ENCODE measurements around the gene MGST3.
A peak's percentile ranks its signal among the peaks of the same experiment; 100 is the strongest.
"Not testable (repeated sequence)": the region's sequence is repeated elsewhere in the genome, so short reads cannot be mapped to it uniquely, and the experiment has no call there.

The MGST3 gene

DNA sequence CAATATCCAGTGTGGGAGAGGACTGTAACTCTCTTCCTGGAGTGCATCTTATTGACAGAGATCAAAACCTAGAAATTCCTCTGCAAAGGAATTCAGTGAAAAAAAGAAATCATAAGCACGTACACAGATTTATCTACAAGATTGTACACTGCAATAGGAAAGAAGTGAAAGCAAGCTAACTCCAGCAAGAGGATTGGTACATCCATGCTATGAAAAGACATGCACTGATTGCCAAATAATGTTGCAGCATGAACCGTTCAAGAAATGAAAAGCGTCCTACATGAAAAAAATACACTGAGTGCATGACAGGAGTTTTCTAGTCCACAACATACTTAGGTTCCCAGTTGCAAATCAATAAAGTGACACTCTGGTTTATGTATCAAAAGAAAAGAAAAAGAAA, 1.9 kb upstream of the MGST3 start:
- no peak for DNase-seq (ENCODE audit: low read depth in 2 of 2)

GRCh38 chr1:165629848-165630628, 996 bp upstream of the MGST3 start:
- peak in 1 of 2 experiments; percentile 2 for DNase-seq (ENCODE audit: low read depth in 2 of 2)

GRCh38 chr1:165631342-165632151, 513 bp downstream of the MGST3 start:
- peak; percentile 5 to 34 for DNase-seq (ENCODE audit: low read depth in 2 of 2)

DNA sequence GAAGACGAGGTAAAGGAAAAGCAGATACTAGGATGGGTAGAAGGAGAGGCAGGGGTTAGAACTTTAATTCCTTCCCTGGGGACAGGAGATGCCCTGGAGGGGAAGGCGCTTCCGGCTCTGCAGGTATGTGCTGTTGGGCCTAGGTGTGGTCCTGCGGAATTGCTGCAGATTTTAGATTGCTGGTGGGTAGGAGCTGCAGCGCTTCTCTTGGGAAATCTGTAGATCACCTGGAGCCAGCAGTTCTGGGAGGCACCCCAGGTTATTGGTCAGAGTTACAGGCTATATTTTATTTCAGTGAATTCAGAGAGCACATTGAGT, 1.1 kb downstream of the MGST3 start:
- no peak for DNase-seq (ENCODE audit: low read depth in 2 of 2)

DNA sequence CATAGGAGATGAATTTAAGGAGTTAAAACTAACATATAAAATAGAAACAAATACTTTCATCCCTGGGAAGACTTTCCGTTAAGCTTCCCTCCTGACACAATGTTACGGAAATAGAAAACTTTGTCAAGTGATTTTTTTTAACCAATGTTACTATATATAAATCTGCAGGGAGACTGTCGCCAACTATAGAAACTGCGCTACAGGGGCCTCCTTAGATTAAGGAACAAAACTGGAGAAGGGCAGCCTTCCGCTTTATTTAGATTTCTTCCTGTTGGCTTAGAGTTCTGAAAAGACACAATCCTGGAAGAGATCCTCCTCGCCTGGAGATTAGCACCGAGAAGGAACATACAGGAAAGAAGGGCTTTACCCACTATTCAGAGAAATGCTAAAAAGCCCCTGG, 1.5 kb downstream of the MGST3 start:
- DNase-seq (ENCODE audit: low read depth in 2 of 2): no peak

GRCh38 chr1:165633614-165634013, 2.6 kb downstream of the MGST3 start:
- no peak for DNase-seq (ENCODE audit: low read depth in 2 of 2)

DNA sequence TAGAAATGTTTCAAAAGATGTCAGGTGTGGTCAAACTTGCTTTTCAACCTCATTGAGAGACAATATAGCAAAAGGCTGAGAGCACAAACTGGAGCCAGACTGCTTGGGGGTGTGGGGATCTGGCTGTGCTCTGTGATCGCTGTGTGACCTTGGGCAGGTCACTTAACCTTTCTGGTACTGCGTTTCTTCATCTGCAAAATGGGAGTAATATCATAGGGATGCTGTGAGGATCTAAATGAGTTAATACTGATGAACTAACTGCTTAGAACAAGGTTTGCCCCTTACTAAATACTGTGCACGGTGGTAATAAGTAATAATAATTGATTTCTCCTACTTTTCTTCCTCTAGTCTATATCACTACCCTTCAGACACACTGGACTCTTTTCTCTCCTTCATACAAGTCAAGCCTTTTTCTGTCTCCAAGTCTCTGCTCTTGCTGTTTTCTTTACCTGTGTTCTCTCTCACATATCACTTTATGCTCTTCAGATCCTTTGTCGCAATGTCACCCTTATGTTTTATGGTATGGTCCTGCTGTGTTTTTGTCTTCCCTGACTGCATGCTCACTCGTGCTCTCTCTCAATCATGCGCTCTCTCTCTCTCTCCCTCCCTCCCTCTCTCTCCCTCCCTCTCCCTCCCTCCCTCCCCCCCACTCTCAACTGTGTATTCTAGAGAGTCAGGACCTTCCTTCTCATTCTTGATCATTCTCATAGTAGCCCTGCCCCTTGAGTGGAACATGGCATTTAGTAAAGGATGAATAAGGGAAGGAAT, 3.3 kb downstream of the MGST3 start:
- no peak for DNase-seq (ENCODE audit: low read depth in 2 of 2)

DNA sequence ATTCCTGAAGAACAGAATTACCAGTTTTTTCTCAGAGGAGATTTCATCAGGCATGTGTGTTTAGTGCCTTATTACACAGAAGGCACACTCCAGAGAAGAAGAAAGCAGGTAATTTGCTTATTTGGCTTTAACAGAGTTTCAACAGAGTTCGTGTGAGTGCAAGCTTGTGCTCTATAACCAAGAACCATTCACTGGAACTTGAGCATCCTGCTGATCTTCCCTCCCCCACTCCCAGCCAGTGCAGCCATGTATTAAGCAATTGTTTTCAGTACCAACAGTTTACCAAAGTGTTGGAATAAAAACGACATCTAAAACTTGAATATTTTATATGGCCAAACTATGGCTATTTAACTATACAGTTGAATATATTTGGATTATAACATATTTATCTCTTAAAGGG, 4.3 kb downstream of the MGST3 start:
- no peak for DNase-seq (ENCODE audit: low read depth in 2 of 2)

DNA sequence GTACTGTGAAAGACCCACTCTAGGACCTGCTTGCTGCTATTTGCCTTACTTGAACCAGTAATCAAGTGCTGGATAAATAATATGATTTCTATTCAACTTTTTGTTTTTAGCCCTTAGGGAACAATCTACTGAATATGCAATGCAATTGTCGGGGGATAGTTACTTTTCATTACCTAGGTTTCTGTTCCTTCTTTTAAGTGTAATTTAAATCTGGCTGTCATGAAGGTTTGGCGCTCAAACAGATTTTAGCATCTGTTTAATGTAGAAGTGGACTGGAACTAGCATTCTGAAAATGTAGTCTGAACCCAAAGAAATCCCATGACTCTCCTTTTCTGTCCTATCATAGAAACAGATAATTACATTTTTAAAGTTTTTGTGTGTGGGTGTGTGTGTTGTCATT, 4.8 kb downstream of the MGST3 start:
- no peak for DNase-seq (ENCODE audit: low read depth in 2 of 2)

DNA sequence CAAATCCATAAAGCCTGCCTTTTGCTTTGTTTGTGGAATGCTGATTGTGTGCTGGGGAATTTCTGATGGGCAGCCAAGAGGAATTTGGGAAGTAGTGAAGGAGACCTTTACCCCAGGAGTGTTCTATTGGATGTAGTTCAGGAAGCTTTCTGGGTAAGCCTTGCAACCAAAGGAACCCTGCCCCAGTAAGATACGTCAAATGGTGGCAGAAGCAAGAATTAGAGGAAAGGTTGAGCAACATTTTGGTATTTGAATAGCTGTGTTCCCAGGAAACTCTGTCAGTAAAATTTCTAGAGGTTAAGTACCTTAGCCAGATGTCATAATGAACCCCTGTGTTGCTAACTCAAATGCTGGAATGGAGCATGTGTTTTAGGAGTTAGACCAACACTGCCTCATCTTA, 6.4 kb downstream of the MGST3 start:
- DNase-seq (ENCODE audit: low read depth in 2 of 2): no peak

DNA sequence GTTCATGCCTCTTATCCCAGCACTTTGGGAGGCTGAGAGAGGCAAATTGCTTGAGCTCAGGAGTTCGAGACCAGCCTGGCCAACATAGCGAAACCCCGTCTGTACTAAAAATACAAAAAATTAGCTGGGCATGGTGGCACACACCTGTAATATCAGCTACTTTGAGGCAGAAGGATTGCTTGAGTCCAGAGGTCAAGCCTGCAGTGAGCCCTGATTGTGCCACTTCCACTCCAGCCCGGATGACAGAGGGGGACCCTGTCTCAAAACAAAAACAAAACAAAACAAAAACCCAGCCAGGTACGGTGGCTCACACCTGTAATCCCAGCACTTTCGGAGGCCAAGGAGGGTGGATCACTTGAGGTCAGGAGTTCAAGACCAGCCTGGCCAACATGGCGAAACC, 7.2 kb downstream of the MGST3 start:
- DNase-seq (ENCODE audit: low read depth in 2 of 2): not testable (repeated sequence)

- no peak for DNase-seq (ENCODE audit: low read depth in 2 of 2)
Observed at GRCh38 chr1:165639821-165640623, 9.0 kb downstream of the MGST3 start.

GRCh38 chr1:165641231-165641987, 10.4 kb downstream of the MGST3 start:
- no peak for DNase-seq (ENCODE audit: low read depth in 2 of 2)

DNA sequence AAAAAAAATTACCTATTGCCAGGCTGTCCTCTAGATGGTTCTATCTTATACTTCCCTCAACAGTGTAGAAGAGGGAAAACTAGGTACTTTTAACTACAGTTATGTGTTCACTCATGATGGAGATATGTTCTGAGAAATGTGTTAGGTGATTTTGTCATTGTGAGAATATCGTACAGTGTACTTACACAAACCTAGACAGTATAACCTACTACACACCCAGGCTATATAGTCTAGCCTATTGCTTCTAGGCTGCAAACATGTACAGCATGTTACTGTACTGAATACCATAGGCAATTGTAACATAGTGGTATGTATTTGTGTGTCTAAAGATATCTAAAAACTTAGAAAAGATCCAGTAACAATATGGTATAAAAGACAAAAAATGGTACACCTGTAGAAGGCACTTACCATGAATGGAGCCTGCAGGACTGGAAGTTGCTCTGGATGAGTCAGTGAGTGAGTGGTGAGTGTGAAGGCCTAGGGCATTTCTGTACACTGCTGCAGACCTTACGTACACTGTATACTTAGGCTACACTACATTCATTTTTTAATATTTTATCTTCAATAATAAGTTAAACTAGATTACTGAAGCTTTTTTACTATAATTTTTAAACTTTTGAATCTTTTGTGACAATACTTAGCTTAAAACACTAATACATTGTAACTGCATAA, 13.2 kb downstream of the MGST3 start:
- no peak for DNase-seq (ENCODE audit: low read depth in 2 of 2)

GRCh38 chr1:165645654-165646366, 14.8 kb downstream of the MGST3 start:
- no peak for DNase-seq (ENCODE audit: low read depth in 2 of 2)

DNA sequence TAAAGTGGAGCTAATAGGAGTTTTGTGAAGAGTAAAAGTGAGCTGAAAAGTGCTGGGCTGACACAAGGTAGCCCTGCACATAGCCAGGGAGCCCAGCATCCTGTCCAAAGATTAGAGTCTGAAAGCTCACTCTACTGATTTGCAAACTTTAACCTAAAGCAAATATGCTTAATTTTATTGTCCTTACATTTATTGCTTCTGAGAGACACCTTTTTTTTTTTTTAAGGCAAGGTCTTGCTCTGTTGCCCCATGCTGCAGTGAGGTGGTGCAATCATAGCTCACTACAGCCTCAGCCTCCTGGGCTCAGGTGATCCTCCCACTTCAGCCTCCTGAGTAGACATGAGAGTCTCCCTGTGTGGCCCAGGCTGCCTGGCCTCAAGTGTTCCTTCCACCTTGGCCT, 16.5 kb downstream of the MGST3 start:
- DNase-seq (ENCODE audit: low read depth in 2 of 2): no peak

- no peak for DNase-seq (ENCODE audit: low read depth in 2 of 2)
Observed at GRCh38 chr1:165647970-165648369, 16.9 kb downstream of the MGST3 start.

- DNase-seq (ENCODE audit: low read depth in 2 of 2): no peak
Observed at GRCh38 chr1:165648919-165649572, 18.0 kb downstream of the MGST3 start.

- no peak for DNase-seq (ENCODE audit: low read depth in 2 of 2)
Observed at GRCh38 chr1:165650981-165651625, 20.1 kb downstream of the MGST3 start.

Measured in stimulated activated CD4-positive, alpha-beta T cell treated with anti-CD3 and anti-CD28 coated beads, Interleukin-12 subunit alpha, Interleukin-12 subunit beta, amount 100 ng/mL, for 24 hours (primary cell).